Left renal pelvis (tissue), 4 donors: ENCODE results near the gene ISM2. TPM values are rescaled to one million over a fixed set of nuclear protein-coding genes. Genes with fewer than 3 reads are reported as not detected.
"Not testable (repeated sequence)": the region's sequence is repeated elsewhere in the genome, so short reads cannot be mapped to it uniquely, and the experiment has no call there.

Source experiments
- DNase-seq, 4 donors: peaks; one replicate each; pipeline ENCODE4 v3.0.0-alpha.2; 2013; ENCODE audit warnings: low read depth in 4 of 4, low spot score in 3 of 4
- polyA plus RNA-seq, 4 donors: library from polyadenylated mRNA; unstranded; fragments of 120-200 nt; gene quantifications; one replicate each; pipeline ENCODE4 v1.2.1, GENCODE V29; 2013; ENCODE audit not compliant: insufficient read length in 4 of 4

ISM2 gene
- 1 to 10 TPM in 3 of 4 donors, under 1 TPM in 1; 0.74 to 3.2 (median 1.2) TPM for polyA plus RNA-seq

- no peak for DNase-seq
Measured at GRCh38 chr14:77498120-77498979, at the start of gene ISM2. Gene ISM2 (minus strand): TSS chr14:77498816. CDS start chr14:77498793, 23 bp downstream.

- DNase-seq, result no peak
Measured at GRCh38 chr14:77547512-77548180, 49.0 kb upstream of the ISM2 start.

- DNase-seq, result not testable (repeated sequence)
Measured at GRCh38 chr14:77545171-77545570, 46.6 kb upstream of the ISM2 start.

- DNase-seq, result no peak
Measured at GRCh38 chr14:77544571-77544970, 46.0 kb upstream of the ISM2 start.

- DNase-seq, result no peak
Measured at GRCh38 chr14:77543637-77544334, 45.2 kb upstream of the ISM2 start.

GRCh38 chr14:77543240-77543551, 44.6 kb upstream of the ISM2 start:
- DNase-seq, result no peak

- no peak for DNase-seq
Measured at GRCh38 chr14:77542421-77543239, 44.0 kb upstream of the ISM2 start.

- no peak for DNase-seq
Measured at GRCh38 chr14:77541905-77542304, 43.3 kb upstream of the ISM2 start.

- not testable (repeated sequence) for DNase-seq
Measured at GRCh38 chr14:77536951-77537350, 38.3 kb upstream of the ISM2 start.

- DNase-seq, result no peak
Measured at GRCh38 chr14:77531071-77531470, 32.5 kb upstream of the ISM2 start.

GRCh38 chr14:77529963-77530362, 31.3 kb upstream of the ISM2 start:
- no peak for DNase-seq

GRCh38 chr14:77529213-77529612, 30.6 kb upstream of the ISM2 start:
- DNase-seq, result no peak

- not testable (repeated sequence) for DNase-seq
Measured at GRCh38 chr14:77528701-77529100, 30.1 kb upstream of the ISM2 start.

- DNase-seq, result peak in 3 of 4 donors; percentile 19 to 46 (median 29)
Measured at GRCh38 chr14:77526266-77526665, 27.6 kb upstream of the ISM2 start.

GRCh38 chr14:77524536-77524935, 25.9 kb upstream of the ISM2 start:
- DNase-seq, result no peak

GRCh38 chr14:77523109-77523508, 24.5 kb upstream of the ISM2 start:
- no peak for DNase-seq

- DNase-seq, result no peak
Measured at GRCh38 chr14:77520555-77520954, 21.9 kb upstream of the ISM2 start.

- no peak for DNase-seq
Measured at GRCh38 chr14:77516126-77516525, 17.5 kb upstream of the ISM2 start.

- DNase-seq, result no peak
Measured at GRCh38 chr14:77511486-77512162, 13.0 kb upstream of the ISM2 start.

- no peak for DNase-seq
Measured at GRCh38 chr14:77509366-77509765, 10.8 kb upstream of the ISM2 start.
